Fibroblast of skin of scalp (primary cell): ENCODE data around the gene RAPGEF4.

Experiments used
- DNase-seq: peaks from one replicate; pipeline ENCODE4 v3.0.0-alpha.2; 2013

The RAPGEF4 gene

DNA sequence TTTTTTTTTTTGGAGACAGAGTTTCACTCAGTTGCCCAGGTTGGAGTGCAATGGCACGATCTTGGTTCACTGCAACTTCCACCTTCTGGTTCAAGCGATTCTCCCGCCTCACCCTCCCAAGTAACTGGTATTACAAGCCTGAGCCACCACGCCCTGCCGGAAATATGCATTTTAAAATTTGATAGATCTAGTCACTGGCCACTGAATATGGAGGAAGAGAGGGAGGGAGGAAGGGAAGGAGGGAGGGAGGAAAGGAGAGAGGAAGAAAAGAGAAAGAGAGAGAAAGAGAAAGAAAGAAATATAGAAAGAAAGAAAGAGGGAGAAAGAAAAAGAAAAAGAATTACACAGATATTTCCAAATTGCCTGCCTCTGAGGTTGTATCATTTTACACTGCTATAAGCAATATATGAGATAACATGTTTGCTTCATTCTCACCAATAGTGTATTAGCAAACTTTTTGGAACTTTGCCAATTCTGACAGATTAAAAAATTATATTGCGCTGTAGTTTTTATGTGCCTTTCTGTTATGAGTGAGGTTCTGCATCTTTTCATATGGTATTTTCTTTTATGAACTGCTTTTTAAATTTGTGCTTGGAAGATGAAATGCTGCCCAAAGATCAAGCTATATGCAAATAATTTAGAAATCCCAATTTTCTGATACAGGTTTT, 178.8 kb downstream of the RAPGEF4 start:
- no peak for DNase-seq

GRCh38 chr2:172917716-172918115, 182.1 kb downstream of the RAPGEF4 start:
- no peak for DNase-seq

DNA sequence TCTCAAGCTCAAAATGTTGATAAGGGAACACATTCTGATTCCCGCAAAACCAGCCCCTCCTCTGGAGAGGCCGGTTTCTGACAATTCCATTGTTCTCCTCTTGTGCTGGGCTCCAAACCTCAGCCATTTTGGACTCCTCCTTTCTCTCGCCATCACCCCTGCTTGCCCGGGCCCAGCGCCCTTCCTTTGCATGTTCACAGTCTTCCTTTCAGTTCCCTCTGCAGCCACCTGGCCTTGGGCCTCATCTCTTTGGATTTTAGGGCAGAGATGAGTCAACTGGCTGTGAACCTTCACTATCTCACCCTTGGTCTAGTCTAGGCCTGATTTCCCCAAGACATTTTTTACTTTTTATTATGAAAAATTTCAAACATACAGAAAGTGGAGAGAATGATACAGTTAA, 184.1 kb downstream of the RAPGEF4 start:
- DNase-seq = no peak

DNA sequence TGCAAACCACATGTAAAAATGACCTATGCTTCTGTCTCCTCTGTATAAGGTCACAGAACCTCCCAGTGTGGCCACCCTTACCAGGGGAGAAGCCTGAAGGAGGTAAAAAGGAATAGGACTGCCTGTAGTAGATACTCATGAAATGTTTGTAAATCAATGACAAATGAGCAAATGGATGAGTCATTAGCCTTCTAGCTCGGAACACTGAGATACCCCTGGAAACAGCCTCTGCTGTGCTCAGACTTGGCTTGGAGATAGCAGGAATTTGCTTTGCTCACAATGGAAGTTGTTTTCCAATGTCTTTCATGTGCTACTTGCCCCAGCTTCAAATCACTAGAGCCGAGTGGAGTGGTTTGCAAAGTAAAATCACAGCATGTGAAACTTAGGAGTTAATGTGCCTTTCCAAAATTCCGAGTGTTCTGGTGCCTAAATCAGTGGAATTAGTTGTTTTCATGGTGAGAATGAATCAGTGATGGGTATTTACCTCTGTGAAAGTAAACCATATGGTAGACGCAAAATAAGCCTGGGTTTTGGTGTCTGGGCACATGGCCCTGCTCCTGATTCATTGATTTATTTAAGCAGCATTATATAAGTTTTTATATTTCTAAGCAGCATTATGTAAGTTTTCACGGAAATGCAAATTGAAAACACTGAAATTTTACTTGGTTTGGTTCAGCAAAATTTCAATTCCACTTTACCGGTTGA, 186.0 kb downstream of the RAPGEF4 start:
- peak; percentile 17 for DNase-seq

GRCh38 chr2:172922306-172922705, 186.7 kb downstream of the RAPGEF4 start:
- no peak for DNase-seq

GRCh38 chr2:172922815-172923214, 187.2 kb downstream of the RAPGEF4 start:
- no peak for DNase-seq

- DNase-seq = no peak
These were observed 188.5 kb downstream of the RAPGEF4 start for GRCh38 chr2:172924097-172924660.

DNA sequence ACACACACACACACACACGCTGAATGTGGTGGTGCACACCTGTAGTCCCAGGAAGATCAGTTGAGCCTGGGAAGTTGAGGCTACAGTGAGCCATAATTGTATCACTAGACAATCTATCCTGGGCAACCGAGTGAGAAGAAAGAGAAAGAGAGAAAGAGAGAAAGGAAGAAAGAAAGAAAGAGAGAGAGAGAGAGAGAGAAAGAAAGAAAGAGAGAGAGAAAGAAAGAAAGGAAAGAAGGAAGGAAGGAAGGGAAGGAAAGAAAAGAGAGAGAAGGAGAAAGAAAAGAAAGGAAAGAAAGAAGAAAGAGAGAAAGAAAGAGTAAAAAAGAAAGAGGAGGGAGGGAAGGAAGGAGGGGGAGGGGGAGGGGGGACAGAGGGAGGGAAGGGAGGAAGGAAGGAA, 190.0 kb downstream of the RAPGEF4 start:
- DNase-seq = no peak

- DNase-seq = no peak
These were observed 191.4 kb downstream of the RAPGEF4 start for GRCh38 chr2:172926785-172927640.

GRCh38 chr2:172927641-172928357, 192.2 kb downstream of the RAPGEF4 start:
- peak; percentile 78 for DNase-seq

- peak; percentile 69 for DNase-seq
These were observed 193.1 kb downstream of the RAPGEF4 start for GRCh38 chr2:172928756-172929155.

DNA sequence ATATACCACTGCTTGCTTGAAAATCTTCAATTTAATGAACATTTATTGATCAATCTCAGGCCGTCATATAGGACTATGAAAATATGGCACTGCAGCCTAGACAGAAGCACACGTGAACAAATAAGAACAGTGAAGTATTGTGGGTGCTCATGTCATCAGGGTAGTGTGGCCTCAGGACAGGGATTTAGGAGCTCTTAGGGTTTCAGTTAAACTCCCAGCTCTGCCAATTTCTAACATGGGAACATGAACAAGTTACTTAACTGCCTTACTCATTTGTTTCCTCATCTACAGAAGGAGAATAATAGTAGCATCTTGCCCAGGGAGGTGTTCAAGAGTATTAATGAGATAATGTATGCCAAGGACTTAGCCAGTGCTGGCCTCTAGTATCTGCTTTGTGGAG, 194.0 kb downstream of the RAPGEF4 start:
- no peak for DNase-seq

GRCh38 chr2:172930871-172931255, 195.2 kb downstream of the RAPGEF4 start:
- no peak for DNase-seq

DNA sequence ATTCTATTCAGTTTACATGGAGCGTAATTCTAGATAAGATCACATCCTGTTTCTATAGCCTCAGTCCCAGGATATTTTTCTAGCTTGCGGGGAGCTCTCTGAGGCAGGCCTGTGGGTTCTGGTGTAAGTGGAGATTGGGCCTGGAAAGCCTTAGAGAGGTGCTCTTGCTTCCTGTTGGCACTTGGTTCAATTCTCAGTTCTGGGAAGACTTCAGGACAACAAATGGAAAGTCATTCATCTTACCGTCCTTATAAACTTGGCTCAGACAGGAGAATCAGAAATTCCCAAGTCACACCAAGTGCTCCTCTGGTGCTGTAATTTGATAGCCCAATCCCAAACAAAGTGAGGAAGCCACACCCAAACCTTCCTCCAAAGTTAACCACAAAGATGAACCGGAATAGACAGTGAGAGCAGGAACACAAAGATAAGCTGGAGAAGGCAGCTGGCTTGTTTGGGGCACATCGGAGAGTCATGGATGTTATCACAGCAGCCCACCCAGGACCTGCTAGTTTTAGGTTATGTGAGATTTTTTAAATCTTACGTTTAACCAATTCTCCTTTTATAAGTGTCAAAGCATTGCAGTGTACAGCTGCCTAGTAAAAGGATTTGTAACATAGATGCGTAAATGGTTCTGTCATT, 195.7 kb downstream of the RAPGEF4 start:
- DNase-seq = peak; percentile 15

DNA sequence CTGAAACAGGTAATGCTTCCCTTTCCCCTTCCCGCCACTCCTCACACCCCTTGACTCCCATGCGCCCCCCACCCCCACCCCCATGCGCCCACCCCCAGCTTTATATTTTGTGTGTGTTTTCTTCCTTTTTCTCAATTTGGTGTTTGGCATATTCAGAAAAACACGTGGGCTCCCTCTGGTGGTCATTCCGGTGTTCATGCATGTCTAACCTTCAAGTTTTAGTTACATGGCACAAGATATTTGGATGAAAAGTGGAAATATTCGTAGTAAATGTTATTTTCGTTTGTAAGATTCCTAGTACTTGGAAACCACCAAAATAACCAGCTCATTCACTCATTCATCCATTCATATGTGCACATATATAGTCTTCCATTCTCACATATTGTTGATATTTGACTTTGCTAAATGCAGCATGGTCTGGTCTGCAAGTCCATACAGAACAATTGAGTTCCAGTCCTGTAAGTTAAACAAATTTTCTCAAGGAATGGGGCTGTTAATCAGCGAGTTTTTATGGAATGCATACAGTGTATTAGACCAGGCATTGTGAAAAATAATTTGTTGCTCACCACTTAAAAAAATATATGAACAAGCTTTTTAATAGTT, 196.4 kb downstream of the RAPGEF4 start:
- peak; percentile 63 for DNase-seq

- DNase-seq = no peak
These were observed 202.5 kb downstream of the RAPGEF4 start for GRCh38 chr2:172937884-172938712.

GRCh38 chr2:172938713-172939375, 203.2 kb downstream of the RAPGEF4 start:
- peak; percentile 37 for DNase-seq

GRCh38 chr2:172943539-172943938, 207.9 kb downstream of the RAPGEF4 start:
- DNase-seq = no peak

GRCh38 chr2:172944022-172944793, 208.6 kb downstream of the RAPGEF4 start:
- no peak for DNase-seq
